Fibroblast of skin of abdomen (primary cell): ENCODE measurements around the gene SEMA4D.
A peak's percentile ranks its signal among the peaks of the same experiment; 100 is the strongest.

ENCODE experiments used
- DNase-seq: peaks from one replicate; pipeline ENCODE4 v3.0.0-alpha.2; 2013

Gene SEMA4D

DNA sequence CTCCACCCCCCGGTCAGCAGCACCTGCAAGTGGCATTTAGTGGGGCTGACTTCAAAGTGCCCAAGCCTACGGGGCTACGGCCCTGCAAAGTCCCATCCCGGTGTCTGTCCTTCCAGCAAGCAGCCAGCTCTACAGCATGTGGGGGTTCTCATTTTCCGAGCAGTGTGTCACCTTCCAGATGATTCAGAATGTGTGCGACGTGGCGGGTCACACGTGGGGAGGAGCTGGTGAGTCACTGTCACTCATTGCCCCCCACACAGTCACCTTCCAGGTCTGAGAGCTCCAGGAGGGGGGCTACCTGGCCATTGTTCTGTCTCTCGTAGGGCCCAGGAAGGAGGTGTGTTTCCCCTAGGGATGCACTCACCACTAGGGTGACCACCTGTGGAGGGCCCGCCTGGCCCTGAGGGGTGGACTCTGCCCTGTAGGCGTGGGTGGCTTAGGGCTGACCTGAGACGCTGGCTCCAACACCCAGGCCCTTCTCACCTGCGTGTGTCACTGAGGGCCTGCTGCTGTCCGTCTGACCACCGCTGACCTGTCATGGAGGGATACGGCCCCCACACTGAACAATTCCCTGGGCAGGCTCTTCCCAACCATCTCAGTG is 70.2 kb downstream of the SEMA4D start:
- peak; percentile 21 for DNase-seq

GRCh38 chr9:89426384-89426961 is 71.4 kb downstream of the SEMA4D start:
- DNase-seq = no peak

DNA sequence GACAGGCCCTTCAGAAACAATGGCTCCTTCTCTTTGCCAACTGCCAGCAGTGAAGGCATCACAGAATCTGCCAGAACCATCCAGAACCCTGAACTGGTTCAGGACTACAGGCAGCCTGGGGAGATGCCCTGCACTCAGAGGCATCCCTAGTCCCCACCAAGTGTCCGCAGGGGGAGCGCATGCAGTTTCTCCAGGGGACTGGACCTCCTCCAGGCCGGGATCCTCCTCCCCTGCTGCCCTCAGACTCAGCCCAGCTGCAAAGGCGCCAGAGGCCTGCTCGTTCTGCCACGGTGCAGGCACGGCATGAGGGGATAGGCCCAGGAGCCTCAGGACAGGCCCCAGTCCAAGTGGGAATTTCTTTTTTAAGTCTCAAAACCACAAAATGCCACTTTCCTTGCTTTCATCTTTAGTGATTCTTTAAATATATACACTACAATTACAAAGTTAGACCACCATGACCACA is 72.0 kb downstream of the SEMA4D start:
- DNase-seq = no peak

GRCh38 chr9:89425024-89425805 is 72.7 kb downstream of the SEMA4D start:
- DNase-seq = peak; percentile 41

DNA sequence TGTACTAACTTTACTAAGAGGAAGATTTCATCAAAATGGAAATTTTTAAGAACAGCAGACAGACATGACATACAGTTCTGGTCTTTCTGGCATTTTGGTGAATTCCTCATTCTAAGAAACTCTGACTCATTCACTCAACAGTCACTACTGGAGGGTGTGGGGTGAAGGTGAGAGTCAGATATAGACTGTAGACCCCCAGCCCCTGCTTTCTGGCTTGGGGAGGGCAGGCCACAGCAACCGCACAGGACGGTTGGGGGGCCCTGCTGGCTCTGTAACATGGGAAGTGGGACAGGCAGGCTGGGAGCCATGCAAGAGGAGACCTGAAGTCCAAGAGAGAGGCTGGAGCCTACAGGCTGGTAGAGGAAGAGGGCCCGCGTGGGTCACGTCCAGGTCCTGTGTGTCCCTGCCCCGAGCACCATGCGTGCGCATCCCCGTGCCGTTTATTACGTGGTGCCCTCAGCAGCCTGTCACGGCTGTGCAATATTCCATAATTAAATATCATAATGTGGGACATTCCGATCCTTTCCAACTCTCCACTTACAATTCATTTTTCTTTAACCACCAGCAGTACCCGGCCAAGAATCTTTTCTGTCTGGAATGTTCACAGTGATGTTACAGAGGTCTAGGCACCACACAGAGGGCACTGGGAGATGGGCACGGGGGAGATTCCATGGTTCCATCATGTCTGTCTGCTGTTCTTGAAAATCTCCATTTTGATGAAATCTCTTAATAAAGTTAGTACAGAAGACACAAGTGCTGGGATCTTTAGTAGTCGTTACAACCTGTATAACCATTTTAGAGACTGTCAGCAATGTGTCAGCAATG is 75.5 kb downstream of the SEMA4D start:
- DNase-seq = peak; percentile 89

DNA sequence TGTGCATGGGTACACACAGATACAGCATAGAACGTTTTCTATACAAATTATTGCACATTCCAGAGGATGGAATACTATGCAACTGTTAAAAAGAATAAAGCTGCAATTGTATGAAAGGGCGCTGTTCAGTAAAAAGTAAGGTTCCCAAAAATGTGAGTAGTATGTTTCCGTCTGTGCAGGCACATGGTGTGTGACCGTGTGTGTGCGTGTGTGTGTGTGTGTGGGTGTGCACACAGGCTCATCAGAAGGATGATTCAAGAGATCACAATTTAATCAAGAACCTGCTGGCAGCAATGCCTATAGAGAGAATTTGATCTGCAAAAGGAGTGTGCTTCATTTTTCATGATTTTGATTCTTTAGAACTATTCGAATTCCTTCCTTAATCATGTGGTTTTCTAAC is 76.3 kb downstream of the SEMA4D start:
- peak; percentile 82 for DNase-seq

DNA sequence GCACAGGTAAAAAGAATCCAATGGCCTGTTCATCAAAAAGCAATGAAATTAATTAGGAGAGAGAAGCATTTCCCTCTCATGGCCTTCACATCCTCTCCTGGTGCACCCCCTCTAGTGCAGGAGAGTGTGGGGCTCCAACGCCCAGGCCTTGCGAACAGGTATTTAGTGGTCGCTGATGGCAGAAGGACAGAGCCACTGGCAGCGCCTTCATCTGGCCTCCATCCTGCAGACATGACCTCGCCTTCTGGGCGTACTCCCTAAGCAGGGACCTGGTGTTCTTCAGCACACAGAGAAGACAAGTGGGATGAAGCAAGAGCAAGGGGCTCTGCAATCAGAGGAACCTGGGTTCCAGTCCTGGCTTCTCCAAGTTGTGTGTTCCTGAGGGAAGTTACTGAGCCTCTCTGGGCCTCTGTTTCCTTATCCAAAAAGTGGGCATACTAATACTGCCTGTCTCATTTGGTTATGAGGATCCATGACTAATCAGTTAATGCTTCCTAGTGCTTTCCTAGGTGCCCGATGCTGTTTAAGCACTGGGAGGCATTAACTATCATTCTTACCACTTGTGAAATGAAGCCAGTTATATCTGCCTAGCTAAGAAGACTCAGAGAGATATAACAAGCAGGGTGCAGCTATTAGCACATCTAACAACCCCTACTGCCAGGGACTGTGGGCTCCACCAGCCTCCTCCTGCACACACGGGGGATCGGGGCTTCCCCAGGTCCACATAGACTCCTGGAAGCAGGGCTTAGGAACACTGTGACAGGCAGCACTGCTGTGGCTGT is 77.3 kb downstream of the SEMA4D start:
- DNase-seq = no peak

DNA sequence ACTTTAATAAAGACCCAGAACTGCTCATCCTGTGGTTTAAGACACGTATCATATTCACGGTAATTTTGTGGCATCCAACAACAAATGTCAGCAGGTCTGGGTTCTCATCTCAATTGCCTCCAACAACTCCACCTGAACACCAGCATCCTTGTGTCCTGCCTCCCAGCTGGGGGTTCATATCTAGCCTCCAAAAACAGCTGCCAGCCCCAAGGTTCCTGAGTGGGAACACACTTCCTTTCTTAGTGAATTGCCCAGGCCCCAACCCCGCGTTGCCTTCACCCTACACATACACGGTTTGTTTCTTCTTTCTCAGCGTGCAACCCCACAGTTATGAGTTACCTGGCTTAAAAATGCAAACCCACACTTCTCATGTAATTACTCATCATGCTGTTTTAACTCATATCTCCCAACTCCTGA is 77.9 kb downstream of the SEMA4D start:
- no peak for DNase-seq

GRCh38 chr9:89418882-89419640 is 78.9 kb downstream of the SEMA4D start:
- DNase-seq = no peak

GRCh38 chr9:89418474-89418845 is 79.5 kb downstream of the SEMA4D start:
- peak; percentile 14 for DNase-seq

GRCh38 chr9:89417832-89418473 is 80.0 kb downstream of the SEMA4D start:
- no peak for DNase-seq

- DNase-seq = no peak
Measured at GRCh38 chr9:89414670-89415324, 83.1 kb downstream of the SEMA4D start.

DNA sequence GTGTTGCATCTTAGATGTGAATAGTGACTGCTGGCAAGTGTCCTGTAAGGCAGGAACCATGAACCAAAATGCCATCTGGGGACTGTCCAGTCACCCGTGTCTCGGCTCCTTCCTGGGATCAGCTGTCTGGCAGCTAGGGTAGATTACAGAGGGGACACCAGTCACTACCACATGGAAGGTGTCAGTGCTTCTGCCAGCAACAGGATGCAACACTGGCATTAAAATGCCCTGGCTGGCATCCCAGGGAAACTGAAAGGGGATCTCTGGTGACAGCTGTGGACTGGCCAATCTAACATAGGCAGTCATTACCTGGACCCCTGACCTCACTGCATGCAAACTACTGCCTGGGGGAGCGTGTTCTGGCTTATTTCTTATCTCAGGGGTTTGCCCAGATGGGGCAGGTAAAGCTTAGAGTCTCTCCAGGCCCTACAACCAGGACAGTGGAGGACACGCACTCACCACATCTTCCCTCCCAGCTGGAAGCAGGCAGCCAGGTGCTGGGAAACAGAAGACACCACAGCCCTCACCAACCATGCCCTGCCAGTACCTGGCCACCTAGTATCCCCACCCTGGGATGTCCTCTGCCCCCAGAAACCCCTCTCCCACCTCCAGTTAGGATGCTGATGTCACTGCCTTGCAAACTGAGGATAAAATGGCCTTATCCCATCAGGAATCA is 83.8 kb downstream of the SEMA4D start:
- no peak for DNase-seq

GRCh38 chr9:89412951-89413350 is 85.0 kb downstream of the SEMA4D start:
- DNase-seq = no peak

DNA sequence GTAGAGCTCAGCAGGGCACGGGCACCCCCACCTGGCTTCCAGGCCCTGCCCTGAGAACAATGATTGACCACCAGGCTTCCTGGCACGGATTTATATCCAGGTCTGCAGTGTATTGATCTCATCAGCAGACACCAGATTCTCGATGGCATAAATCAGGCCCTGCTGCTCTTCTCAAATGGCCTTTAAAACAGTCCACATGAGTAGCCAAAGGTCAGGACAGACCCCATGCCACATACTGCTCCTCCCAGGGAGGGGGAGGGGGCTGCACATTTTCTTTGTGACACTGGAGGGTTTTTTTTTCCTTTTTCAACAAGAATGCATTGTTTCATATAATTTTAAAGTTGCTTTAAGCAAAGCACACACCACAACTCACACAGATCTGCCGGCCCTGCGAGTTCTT is 85.4 kb downstream of the SEMA4D start:
- DNase-seq = no peak

DNA sequence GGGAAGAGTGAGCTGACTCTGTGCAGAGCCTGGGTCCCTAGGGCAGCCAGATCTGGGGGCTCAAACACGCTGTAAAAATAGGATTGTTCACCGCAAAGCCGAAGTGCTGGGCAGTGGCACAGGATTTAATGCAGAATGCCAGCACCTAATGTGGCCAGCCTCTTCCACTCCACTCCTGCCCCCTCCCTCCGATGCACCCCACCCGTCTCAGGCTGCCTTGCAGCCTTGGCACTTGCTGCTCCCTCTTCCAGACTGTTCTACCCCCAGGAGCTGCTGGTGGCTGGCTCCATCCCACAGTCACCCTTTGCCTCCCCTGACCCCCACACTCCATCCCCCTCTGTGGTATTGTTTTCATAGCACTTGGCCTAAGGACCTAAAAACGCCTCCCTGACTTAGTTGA is 86.2 kb downstream of the SEMA4D start:
- DNase-seq = no peak

- DNase-seq = peak; percentile 12
Measured at GRCh38 chr9:89410641-89411350, 87.1 kb downstream of the SEMA4D start.

DNA sequence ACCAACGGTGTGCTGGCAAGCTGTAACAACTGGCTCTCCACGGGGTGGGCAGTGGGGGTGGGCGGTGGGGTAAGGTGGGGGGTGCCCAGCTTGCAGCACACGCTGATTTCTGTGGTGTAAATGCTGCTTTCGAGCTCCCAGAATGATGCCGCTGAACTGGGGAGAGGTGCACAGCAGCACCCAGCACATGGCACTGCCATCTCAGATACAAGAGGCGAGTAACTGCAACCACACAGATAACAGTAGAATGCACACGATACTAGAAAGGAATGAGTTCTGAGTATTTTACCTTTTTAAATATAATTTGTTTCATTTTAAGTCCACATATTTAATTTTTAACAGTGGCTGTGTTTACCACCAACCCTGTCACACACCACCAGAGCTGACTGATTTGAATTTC is 87.9 kb downstream of the SEMA4D start:
- no peak for DNase-seq

GRCh38 chr9:89409466-89409865 is 88.4 kb downstream of the SEMA4D start:
- no peak for DNase-seq
